GM18951 (cell line): ENCODE measurements around the gene MAPRE3.

ENCODE experiments used
- POLR2A ChIP-seq: IDR thresholded peaks from 4 replicates; pipeline ENCODE4 v1.6.1; 2011; ENCODE audit warnings: mild to moderate bottlenecking; ENCODE audit not compliant: insufficient read length, insufficient read depth; ENCODE audit errors: extremely low read depth
- in situ Hi-C: fragments of 300-500 bp; cut with MboI; formaldehyde crosslinking; loops from one replicate; pipeline ENCODE4 v1.12.0; 2022; ENCODE audit warnings: low sequenced_read_pairs, mixed read lengths, inconsistent platforms; ENCODE audit not compliant: unreplicated experiment

Gene MAPRE3

GRCh38 chr2:27000995-27001394 lies 30.6 kb downstream of the MAPRE3 start:
- in situ Hi-C loops = no loop called here
- no peak for TF ChIP-seq POLR2A

GRCh38 chr2:27001950-27002349 lies 31.5 kb downstream of the MAPRE3 start:
- in situ Hi-C loops = no loop called here

DNA sequence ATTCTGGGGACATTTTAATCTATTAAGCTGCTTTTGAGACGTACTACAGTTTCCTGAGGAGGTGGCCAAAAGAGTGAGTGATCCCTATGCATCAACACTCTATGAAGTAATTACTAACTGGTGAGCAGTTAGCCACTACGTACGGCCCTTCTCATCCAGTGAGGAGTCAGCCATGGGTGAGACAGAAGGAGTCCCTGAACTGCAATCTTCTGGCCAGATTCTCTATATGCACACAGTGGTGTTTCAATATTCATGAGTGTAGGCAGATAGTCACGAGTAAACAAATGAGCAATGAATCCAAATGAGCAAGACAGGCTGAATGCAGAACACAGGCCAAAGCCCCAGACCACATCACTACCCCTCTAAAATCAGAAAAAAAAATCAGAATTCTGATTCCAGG lies 32.6 kb downstream of the MAPRE3 start:
- no peak for TF ChIP-seq POLR2A
- in situ Hi-C loops = no loop called here

More at GRCh38 chr2:27001950-27002349, 31.5 kb downstream of the MAPRE3 start:
- TF ChIP-seq POLR2A = no peak

DNA sequence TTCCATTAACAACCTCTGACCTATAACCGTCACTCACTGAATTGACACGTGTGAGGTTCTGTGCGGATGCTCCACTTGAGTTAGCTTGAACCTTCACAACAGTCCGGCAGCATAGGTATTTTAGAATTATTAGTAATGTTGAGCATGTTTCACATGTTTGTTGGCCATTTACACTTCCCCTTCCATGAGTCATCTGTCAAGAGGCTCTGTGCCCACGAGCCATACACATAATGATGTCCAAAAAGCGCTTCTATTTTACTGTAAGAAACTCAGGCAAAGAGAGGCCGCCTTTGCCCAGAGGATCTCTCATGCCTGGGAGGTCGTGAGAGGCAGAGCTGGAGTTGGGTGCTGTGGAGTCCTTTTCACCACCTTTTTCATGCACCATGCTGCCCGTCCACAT lies 33.4 kb downstream of the MAPRE3 start:
- TF ChIP-seq POLR2A = no peak
- in situ Hi-C loops = no loop called here

GRCh38 chr2:27006602-27007415 lies 36.4 kb downstream of the MAPRE3 start:
- in situ Hi-C loops = no loop called here
- TF ChIP-seq POLR2A = no peak

DNA sequence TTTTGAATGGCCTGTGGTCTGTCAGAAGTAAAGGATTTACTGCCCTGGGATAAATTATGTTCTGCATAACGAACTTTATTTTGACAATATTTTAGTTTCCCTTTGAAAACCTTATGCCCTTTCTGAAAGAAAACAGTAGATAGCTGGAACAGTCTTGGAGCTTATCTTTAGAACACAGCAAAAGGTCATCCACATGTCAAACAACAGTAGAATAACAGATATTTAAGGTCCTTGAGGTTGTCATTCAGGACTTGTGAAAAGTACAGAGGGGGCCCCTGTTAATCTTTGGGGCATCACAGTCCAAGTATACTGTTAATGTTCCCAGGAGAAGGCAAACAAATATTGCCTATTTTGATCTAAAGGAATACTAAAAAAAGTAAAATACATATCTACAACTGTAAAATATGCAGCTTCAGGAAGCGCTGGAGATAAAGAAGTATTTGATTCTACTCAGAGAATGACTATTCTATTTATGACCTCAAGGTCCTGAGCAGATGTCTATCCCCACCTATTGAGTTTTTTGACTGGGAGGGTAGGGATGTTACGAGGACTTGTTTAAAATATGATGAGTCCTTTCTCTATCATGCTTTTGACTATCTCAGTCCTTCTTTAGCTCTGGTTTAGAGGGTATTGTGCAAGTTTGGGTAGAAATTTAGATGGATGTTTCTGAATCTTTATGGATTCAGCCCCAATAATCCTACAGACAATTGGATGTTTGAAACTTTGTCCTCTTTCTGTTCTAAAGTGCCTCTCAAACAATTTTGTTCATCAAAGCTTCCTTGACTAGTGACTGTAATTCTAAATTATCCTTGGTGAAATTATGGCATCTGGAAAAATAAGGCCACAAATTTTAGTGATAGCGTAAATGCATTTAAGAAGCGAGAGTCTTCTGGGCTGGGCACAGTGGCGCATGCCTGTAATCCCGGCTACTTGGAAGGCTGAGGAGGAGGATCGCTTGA lies 37.3 kb downstream of the MAPRE3 start:
- TF ChIP-seq POLR2A = no peak
- in situ Hi-C loops = no loop called here

DNA sequence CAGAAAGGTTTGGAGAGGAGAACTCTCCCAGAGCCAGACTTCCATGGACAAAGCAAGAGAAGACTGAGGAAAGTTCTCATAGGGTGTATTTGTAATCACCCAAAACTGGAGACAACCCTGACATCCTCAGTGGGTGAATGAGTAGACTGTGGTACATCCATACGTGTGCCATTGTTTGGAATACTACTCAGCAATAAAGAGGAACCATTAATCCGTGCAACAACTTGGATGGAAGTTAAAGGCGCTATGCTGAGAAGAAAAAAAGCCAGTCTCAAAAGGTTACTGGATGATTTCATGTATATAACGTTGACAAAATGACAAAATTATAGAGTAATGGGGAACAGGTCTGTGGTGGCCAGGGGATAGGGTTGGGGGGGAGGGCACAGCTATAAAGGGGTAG lies 38.2 kb downstream of the MAPRE3 start:
- TF ChIP-seq POLR2A = no peak
- in situ Hi-C loops = no loop called here

DNA sequence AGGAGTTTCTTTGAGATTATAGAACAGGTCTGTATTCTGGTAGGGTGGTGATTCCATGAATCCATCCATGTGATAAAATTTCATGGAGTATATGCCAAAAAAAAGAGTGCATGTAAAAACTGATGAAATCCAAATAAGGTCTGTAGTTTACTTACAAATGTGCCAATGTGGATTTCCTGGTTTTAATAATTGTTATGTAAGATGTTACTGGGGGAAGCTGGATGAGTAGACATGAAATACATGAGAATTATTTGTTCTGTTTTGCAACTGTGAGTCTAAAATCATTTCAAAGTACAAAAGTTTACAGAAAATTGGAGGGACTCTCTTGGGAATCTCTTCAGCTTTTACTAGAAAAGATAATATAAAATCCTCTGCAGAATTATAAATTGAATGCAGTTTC lies 38.6 kb downstream of the MAPRE3 start:
- in situ Hi-C loops = no loop called here

GRCh38 chr2:27009716-27010115 lies 39.3 kb downstream of the MAPRE3 start:
- no peak for TF ChIP-seq POLR2A

More for the DNA sequence above, 38.6 kb downstream of the MAPRE3 start:
- no peak for TF ChIP-seq POLR2A

GRCh38 chr2:27010139-27010538 lies 39.7 kb downstream of the MAPRE3 start:
- in situ Hi-C loops = no loop called here
- no peak for TF ChIP-seq POLR2A

More at GRCh38 chr2:27009716-27010115, 39.3 kb downstream of the MAPRE3 start:
- in situ Hi-C loops = no loop called here

GRCh38 chr2:27013738-27014137 lies 43.3 kb downstream of the MAPRE3 start:
- no peak for TF ChIP-seq POLR2A
- in situ Hi-C loops = no loop called here

DNA sequence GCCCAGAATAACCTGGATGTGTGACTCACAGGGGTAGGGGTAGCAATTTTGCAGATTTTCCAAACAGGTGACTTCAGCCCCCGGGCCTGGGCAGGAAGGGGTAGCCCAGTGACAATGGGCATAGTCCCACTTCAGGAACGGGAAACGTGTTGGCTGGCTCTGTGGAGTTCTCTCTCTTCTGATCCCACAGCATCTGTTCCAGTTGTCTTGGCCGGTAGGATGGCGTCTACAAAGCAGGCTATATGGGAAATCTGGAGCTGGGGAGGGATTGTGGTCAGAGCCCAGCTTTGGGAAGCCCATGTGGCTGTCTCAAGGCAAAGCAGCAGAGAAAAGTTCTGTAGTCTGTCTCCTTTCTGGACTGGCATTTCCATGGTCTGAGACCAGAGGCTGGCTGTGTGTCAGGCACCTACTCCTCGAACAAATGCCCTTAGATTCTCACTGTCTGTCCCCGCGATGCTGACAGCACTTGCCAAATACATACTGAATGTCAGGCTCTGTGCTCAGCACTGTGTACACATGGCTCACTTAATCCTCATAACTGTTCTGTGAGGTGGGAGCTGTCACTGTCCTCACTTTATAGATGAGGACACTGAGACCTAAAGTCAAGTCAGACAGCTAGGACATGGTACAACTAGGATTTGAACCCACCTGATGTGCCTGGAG lies 44.5 kb downstream of the MAPRE3 start:
- in situ Hi-C loops = no loop called here
- no peak for TF ChIP-seq POLR2A

- no peak for TF ChIP-seq POLR2A
- in situ Hi-C loops = no loop called here
Measured at GRCh38 chr2:27016801-27017325, 46.4 kb downstream of the MAPRE3 start.
